Activated naive CD8-positive, alpha-beta T cell treated with anti-CD3 and anti-CD28 coated beads, Interleukin-2, amount 50 U/mL, for 24 hours (primary cell): Measurements from ENCODE around the gene ICOSLG.
"Not testable (repeated sequence)": the region's sequence is repeated elsewhere in the genome, so short reads cannot be mapped to it uniquely, and the experiment has no call there.

Source experiments
- ATAC-seq: fragments of 150-1000 bp; cut with Tn5 transposase; one replicate; pipeline ENCODE4 v1.10.0; 2021
- DNase-seq: peaks from one replicate; pipeline ENCODE4 v3.0.0; 2021
- H3K27ac Mint-ChIP-seq: one replicate; pipeline ENCODE4 v1.8.0; 2021; ENCODE audit warnings: mild to moderate bottlenecking, mixed read lengths
- H3K27me3 Mint-ChIP-seq: one replicate; pipeline ENCODE4 v1.8.0; 2021; ENCODE audit warnings: mixed read lengths
- H3K36me3 Mint-ChIP-seq: one replicate; pipeline ENCODE4 v1.8.0; 2021; ENCODE audit warnings: low read depth, mixed read lengths
- H3K4me1 Mint-ChIP-seq: one replicate; pipeline ENCODE4 v1.8.0; 2021; ENCODE audit warnings: mixed read lengths
- H3K4me3 Mint-ChIP-seq: one replicate; pipeline ENCODE4 v1.8.0; 2021; ENCODE audit warnings: mild to moderate bottlenecking, moderate library complexity, mixed read lengths
- H3K9me3 Mint-ChIP-seq: one replicate; pipeline ENCODE4 v1.8.0; 2021; ENCODE audit warnings: mixed read lengths

Gene ICOSLG, protein sequence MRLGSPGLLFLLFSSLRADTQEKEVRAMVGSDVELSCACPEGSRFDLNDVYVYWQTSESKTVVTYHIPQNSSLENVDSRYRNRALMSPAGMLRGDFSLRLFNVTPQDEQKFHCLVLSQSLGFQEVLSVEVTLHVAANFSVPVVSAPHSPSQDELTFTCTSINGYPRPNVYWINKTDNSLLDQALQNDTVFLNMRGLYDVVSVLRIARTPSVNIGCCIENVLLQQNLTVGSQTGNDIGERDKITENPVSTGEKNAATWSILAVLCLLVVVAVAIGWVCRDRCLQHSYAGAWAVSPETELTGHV

DNA sequence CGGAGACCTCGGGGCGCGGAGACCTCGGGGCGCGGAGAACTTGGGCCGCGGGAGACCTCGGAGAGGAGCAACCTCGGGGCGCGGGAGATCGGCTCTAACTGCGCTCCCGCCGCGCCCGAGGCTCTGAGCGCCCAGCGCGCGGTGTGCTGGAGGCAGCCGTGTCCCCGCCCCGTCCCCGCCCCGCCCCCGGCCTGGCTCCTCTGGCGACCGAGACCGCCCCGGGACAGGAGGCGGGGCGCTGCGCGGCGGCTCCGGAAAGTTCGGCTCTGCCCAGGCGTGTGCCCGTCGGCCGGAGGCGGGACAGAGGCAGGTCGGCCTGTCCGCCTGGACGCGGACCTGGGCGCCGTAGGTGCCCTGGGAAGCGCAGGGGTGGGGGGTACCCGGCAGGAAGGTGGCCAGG lies at the start of gene ICOSLG:
ICOSLG (minus strand) TSS at position 102 of the 400 bp plus-strand sequence. CDS start 126 bp downstream, outside the sequence.
- not testable (repeated sequence) for H3K27me3 Mint-ChIP-seq, H3K4me3 Mint-ChIP-seq

DNA sequence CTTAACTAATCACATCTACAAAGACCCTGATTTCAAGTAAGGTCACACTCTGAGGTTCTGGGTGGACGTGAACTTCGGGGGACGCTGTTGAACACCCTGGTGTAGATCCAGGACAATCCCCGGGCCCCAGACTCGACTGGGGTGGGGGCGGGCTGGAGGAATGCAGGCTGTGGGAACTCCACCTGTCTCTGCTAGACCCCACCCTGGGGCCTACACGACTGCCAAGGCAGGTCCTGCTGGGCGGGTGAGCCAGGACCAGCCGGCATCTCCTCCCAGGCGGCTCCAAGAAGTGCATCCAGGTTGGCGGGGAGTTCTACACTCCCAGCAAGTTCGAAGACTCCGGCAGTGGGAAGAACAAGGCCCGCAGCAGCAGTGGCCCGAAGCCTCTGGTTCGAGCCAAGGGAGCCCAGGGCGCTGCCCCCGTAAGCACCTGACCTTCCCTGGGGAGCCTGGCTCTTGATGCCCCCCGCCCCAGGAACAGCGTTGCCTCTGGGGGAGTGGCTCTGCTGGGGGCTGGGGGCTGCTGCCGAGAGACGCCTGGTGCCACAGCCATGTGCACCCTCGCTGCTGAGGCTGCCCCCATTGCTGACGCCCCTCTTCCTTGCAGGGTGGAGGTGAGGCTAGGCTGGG lies 48.8 kb upstream of the ICOSLG start:
- Mint-ChIP-seq H3K4me3 (no peak overlapping the region), H3K36me3 (no peaks in the 10 kb centered on the region), H3K27me3 (no peaks in the 10 kb centered on the region), H3K27ac (no peak overlapping the region), H3K4me1 (peaks cover 2% of the 10 kb centered on the region), H3K9me3 (no peaks in the 10 kb centered on the region)
- no peak for ATAC-seq
- no peak for DNase-seq

More for the DNA sequence above, at the start of gene ICOSLG:
- not testable (repeated sequence) for H3K36me3 Mint-ChIP-seq, H3K9me3 Mint-ChIP-seq, DNase-seq, H3K4me1 Mint-ChIP-seq, H3K27ac Mint-ChIP-seq
- peak; percentile 50 for ATAC-seq

DNA sequence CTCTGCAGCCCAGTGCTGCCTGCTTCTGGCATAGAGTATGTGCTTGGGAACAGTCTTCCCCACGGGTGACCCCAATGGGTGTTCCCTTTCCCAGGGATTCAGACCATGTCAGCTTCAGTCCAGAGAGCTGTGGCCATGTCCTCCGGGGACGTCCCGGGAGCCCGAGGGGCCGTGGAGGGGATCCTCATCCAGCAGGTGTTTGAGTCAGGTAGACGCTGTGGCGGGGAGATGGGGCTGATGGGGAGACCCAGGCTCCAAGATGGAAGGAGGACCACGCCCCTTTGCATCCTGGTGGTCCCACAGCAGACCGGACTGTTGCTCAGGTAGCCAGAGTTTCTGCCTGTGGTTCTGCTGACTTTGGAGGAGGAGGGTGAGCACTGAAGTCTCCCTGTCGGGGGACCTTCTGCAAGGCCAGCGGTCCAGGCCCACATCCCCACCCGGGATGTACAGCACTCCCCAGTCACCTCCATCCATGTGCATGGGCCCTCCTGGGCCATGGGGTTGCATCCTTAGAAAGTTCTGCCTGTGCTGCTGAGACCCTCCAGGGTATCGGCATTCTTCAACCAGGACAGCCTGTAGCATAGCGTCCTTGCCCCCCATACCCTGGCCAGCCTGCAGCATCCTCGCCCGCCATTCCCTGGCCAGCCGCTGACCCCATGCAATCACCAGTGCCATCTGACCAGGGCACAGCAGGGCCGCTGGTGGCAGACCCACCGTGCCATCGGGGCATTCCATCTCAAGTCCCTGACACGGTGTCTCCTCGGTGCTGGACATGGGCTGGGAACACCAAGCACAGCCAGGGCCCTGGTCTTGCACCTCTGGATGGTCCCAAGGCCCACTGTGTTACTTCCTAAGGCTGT lies 47.7 kb upstream of the ICOSLG start:
- ATAC-seq (no peak), DNase-seq (no peak)
- Mint-ChIP-seq H3K4me3 (no peak overlapping the region), H3K27ac (no peak overlapping the region), H3K9me3 (no peaks in the 10 kb centered on the region), H3K27me3 (no peaks in the 10 kb centered on the region), H3K36me3 (no peaks in the 10 kb centered on the region), H3K4me1 (peaks cover 2% of the 10 kb centered on the region)

DNA sequence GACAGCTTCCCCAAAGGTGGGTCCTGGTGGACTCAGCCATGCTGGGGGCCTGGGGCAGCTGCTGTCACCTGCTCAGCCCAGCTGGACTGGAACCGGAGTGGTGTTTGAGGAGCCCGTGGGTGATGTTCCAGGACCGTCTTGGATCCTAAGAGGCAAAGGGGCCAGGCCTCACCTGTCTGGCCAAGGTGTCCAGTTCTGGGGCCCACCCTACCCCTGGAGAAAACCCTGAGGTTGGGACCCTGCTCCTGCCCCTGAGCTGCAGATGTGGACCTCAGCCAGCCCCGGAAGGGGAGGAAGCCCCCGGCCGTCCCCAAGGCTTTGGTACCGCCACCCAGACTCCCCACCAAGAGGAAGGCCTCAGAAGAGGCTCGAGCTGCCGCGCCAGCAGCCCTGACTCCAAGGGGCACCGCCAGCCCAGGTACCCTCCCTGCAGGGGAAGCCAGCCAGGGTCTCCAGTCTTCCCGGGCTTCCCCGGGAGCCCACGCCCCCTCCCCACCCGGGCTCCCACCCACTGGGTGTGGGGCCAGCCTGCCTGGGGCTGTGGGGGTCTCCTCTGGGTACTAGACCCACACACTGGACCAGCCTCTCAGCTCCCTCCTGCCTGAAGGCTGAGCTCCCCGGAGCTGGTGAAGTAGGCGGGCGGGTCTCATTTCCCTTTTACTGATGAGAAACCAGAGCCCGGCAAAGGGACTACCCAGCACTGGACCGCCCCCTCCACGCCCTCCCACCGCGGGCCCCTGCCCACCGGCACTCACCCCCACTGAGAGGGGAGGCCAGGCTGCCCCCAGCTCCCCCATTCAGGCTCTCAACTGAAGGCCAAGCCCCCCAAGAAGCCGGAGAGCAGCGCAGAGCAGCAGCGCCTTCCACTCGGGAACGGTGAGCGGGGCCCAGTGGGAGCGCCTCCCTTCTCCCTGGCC lies 46.2 kb upstream of the ICOSLG start:
- H3K4me3 Mint-ChIP-seq, result no peak overlapping the region
- no peaks in the 10 kb centered on the region for H3K9me3 Mint-ChIP-seq
- no peaks in the 10 kb centered on the region for H3K4me1 Mint-ChIP-seq
- ATAC-seq, result no peak
- no peaks in the 10 kb centered on the region for H3K36me3 Mint-ChIP-seq
- H3K27ac Mint-ChIP-seq, result no peak overlapping the region
- no peak for DNase-seq
- no peaks in the 10 kb centered on the region for H3K27me3 Mint-ChIP-seq

DNA sequence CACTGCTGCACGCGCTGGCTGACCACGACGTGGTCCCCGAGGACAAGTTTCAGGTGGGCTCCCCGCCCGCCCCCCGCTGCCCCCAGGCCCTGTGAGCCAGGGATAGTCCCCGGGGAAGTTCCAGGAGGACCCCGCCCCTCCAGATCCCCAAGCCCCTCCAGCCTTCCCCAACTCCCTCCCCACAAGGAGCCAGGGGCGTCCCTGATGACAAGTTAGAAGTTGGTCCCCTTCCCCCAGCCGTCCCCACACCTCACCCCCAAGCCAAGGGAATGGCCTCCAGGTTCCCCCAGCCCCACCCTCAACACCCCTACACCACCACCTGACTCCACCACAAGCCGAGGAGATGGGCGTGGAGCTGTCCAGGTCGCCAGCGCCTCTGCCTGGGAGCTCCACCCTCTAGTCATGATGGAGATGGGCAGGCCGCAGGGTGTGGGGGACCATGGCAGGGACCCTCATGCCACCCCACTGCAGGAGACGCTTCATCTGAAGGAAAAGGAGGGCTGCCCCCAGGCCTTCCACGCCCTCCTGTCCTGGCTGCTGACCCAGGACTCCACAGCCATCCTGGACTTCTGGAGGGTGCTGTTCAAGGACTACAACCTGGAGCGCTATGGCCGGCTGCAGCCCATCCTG lies 45.5 kb upstream of the ICOSLG start:
- H3K4me1 Mint-ChIP-seq, result no peaks in the 10 kb centered on the region

DNA sequence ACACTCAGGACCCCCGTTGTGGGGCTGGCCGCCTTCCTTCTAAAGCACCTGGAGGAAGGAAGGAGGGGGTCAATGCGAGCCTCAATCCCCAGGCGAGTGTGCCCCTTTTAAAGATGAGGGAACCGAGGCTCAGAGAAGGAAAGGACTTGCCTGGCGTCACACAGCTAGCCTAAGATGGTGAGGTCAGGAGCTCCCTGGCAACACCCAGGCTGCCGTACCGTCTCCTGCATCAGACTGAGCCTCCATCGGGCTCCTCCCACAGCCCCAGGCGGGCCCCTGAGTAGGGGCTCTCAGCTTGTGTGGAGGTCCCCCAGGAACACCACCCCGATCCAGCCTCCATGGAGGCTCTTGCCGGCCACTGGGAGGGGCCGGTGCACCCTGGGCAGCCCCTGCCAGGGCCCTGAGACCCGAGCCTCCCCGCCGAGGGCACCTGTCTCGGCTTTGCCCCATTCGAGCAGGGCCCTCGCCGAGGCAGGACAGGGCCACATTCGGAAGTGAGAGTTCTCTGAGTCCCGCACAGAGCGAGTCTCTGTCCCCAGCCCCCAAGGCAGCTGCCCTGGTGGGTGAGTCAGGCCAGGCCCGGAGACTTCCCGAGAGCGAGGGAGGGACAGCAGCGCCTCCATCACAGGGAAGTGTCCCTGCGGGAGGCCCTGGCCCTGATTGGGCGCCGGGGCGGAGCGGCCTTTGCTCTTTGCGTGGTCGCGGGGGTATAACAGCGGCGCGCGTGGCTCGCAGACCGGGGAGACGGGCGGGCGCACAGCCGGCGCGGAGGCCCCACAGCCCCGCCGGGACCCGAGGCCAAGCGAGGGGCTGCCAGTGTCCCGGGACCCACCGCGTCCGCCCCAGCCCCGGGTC lies 44.6 kb upstream of the ICOSLG start, which contains the start of gene AIRE:
AIRE (plus strand) TSS at position 739 of the 855 bp plus-strand sequence. CDS start 131 bp downstream, outside the sequence.
- Mint-ChIP-seq H3K9me3 (no peaks in the 10 kb centered on the region), H3K4me3 (no peak within 1 kb of the TSS), H3K4me1 (no peaks in the 10 kb centered on the region), H3K27me3 (no peaks in the 10 kb centered on the region), H3K27ac (no peak within 1 kb of the TSS), H3K36me3 (no peaks in the 10 kb centered on the region)
- ATAC-seq, result no peak
- DNase-seq, result no peak

More for the DNA sequence above, 45.5 kb upstream of the ICOSLG start:
- Mint-ChIP-seq H3K4me3 (no peak overlapping the region), H3K36me3 (no peaks in the 10 kb centered on the region), H3K9me3 (no peaks in the 10 kb centered on the region), H3K27ac (no peak overlapping the region), H3K27me3 (no peaks in the 10 kb centered on the region)
- DNase-seq, result no peak
- no peak for ATAC-seq

DNA sequence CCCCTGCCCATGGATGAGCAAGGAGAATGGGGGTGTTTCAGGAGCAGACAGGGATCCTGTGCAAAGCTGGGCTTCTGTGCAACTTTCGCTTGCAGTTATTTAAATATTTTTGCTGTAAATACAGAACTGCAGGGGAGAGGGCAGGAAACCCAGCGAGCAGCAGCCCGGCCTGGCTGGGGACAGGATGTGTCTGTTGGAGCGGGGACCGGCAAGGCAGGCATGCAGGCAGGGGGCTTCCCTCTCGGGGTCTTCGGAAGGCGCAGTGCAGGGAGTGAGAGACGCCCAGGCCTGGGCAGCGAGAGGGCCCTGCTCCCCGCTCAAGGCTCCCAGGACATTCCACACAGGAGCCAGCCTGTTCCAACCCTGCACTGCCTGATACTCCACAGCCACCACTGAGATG lies 43.2 kb upstream of the ICOSLG start:
- H3K27me3 Mint-ChIP-seq, result no peaks in the 10 kb centered on the region
- ATAC-seq, result no peak
- H3K27ac Mint-ChIP-seq, result no peak overlapping the region

DNA sequence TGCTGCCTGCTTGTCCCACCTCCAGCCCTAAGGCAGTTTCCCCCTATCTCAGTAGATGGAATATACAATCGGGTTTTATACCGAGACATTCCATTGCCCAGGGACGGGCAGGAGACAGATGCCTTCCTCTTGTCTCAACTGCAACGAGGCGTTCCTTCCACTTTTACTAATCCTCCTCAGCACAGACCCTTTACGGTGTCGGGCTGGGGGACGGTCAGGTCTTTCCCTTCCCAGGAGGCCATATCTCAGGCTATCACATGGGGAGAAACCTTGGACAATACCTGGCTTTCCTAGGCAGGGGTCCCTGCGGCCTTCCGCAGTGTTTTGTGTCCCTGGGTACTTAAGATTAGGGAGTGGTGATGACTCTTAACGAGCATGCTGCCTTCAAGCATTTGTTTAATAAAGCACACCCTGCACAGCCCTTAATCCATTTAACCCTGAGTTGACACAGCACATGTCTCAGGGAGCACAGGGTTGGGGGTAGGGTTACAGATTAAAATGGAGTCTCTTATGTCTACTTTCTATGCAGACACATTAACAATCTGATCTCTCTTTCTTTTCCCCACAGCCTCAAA lies 42.6 kb upstream of the ICOSLG start:
- not testable (repeated sequence) for H3K27ac Mint-ChIP-seq, H3K9me3 Mint-ChIP-seq, ATAC-seq, H3K4me3 Mint-ChIP-seq, H3K27me3 Mint-ChIP-seq, H3K4me1 Mint-ChIP-seq, DNase-seq, H3K36me3 Mint-ChIP-seq

More for the DNA sequence above, 43.2 kb upstream of the ICOSLG start:
- Mint-ChIP-seq H3K4me3 (no peak overlapping the region), H3K4me1 (no peaks in the 10 kb centered on the region), H3K36me3 (no peaks in the 10 kb centered on the region), H3K9me3 (no peaks in the 10 kb centered on the region)
- DNase-seq, result no peak

DNA sequence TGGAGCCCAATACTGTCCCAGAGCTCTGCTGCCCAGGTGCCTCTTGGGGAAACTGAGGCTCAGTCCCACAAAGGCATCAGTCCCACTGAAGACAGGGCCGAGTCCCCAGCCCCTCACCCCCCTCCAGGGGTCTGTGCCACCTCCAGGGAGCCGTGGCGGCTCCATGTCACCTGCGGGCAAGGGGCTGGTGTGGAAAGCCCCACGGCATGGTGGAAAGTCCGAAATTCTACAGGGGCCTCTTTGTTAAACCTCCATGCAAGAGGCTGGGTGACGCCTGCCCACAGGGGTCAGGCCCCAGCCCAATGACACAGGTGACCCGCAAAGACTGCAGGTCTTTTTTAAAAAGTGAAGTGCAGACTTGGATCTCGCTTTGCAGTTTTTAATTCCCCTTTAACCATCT lies 41.6 kb upstream of the ICOSLG start:
- Mint-ChIP-seq H3K27ac (no peak overlapping the region), H3K9me3 (no peaks in the 10 kb centered on the region), H3K36me3 (no peaks in the 10 kb centered on the region), H3K27me3 (no peaks in the 10 kb centered on the region), H3K4me3 (no peak overlapping the region), H3K4me1 (no peaks in the 10 kb centered on the region)
- no peak for DNase-seq
- no peak for ATAC-seq

DNA sequence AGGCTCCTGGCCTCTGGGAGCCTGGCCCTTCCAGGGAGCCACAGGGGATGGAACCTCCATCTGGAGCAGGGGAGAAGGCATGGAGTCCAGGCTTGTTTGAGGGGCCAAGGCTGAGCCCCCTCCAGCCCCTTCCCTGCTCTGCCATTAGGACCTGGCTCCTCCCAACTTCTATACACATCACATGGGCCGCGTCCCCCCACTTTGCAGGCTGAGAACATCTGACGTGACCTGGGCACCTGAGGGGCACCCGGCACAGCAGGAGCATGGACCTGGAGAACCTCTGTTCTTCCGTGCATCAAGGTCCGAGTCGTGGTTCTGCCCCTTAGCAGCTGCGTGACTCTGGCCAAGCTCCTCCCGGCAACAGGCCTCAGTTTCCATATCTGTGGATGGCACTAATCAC lies 41.1 kb upstream of the ICOSLG start:
- no peak overlapping the region for H3K27ac Mint-ChIP-seq
- no peaks in the 10 kb centered on the region for H3K36me3 Mint-ChIP-seq
- ATAC-seq (no peak), DNase-seq (no peak)
- H3K4me3 Mint-ChIP-seq, result no peak overlapping the region
- no peaks in the 10 kb centered on the region for H3K27me3 Mint-ChIP-seq
- H3K9me3 Mint-ChIP-seq, result no peaks in the 10 kb centered on the region
- no peaks in the 10 kb centered on the region for H3K4me1 Mint-ChIP-seq

DNA sequence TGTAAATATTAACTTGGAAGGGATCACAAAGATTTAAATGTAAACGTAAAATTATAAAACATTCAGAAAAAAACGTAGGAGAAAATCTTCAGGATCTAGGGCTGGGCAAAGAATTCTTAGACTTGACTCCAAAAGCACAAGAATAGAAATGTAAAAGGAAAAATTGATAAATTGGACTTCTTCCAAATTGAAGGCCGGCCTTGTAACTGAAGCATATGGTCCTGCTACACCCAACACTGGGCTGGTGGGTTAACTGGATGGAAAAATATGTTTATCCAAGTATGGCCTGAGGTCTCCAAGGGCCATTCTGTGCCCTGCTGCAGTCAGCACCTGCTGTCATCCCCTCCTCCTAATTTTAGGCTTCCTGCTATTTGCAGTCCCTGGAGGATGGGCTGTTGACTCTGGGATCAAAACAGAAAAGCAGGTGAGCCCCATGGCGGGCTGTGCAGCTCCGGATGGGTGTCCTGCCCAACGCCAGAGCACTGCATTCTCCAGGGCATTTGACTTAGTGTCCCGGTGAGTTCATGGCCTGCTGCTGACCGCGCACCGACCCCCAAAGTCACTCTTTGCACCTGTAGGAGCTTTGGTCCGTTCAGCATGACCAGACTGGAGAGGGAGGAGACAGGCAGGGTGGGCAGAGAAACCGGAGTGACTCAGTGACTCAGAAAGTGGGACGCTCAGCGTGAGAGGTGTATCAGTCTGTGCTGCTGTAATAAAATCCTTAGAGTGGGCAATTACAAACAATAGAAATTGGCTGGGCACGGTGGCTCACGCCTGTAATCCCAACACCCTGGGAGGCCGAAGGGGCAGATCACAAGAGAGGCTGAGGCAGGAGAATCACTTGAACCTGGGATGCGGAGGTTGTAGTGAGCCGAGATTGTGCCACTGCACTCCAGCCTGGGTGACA lies 38.9 kb upstream of the ICOSLG start:
- DNase-seq, result no peak
- Mint-ChIP-seq H3K4me3 (no peak overlapping the region), H3K27me3 (no peaks in the 10 kb centered on the region), H3K4me1 (no peaks in the 10 kb centered on the region), H3K27ac (no peak overlapping the region), H3K9me3 (no peaks in the 10 kb centered on the region), H3K36me3 (no peaks in the 10 kb centered on the region)
- no peak for ATAC-seq

DNA sequence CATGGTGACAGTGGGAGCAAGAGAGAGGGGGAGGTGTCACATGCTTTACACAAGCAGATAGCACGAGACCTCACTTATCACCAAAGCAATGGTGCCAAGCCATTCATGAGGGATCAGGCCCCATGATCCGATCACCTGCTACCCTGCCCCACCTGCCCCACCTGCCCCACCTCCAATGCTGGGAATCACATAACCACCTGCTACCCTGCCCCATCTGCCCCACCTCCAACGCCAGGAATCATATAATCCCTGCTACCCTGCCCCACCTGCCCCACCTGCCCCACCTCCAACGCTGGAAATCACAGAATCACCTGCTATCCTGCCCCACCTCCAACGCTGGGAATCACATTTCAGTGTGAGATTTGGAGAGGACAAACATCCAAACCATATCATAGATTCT lies 34.3 kb upstream of the ICOSLG start:
- no peak overlapping the region for H3K27ac Mint-ChIP-seq
- no peaks in the 10 kb centered on the region for H3K9me3 Mint-ChIP-seq
- ATAC-seq, result no peak
- H3K4me3 Mint-ChIP-seq, result no peak overlapping the region
- H3K4me1 Mint-ChIP-seq, result no peaks in the 10 kb centered on the region
- no peaks in the 10 kb centered on the region for H3K27me3 Mint-ChIP-seq
- H3K36me3 Mint-ChIP-seq, result no peaks in the 10 kb centered on the region
- DNase-seq, result no peak
